Measurements from ENCODE around the gene NECTIN3. TPM values are rescaled to one million over a fixed set of nuclear protein-coding genes. Genes with fewer than 3 reads are reported as not detected.

NECTIN3 gene
- total RNA-seq, 1 experiment from 2014 or later = 53.7 TPM

GRCh38 chr3:111159391-111159790 lies 87.8 kb downstream of the NECTIN3 start:
- Histone ChIP-seq H4K91ac (ENCODE audit: insufficient read length, low read depth, low read length) (no peak overlapping the region), H2AFZ (ENCODE audit: low read length) (no peak overlapping the region), H2BK120ac (ENCODE audit: low read depth, low read length, poor library complexity, severe bottlenecking) (no peak overlapping the region), H3T11ph (ENCODE audit: low read length) (no peak overlapping the region), H3K23ac (ENCODE audit: insufficient read length, low read depth, low read length) (no peak overlapping the region), H3K27ac (ENCODE audit: insufficient read length, low read depth, low read length) (no peak overlapping the region), H3K79me1 (ENCODE audit: insufficient read depth, low read depth, low read length, poor library complexity, severe bottlenecking) (no peaks in the 10 kb centered on the region), H3K4me2 (ENCODE audit: insufficient read depth, insufficient read length, low read length) (no peak overlapping the region), H2AK5ac (ENCODE audit: insufficient read length, low read length) (no peak overlapping the region), H3K27me3 (ENCODE audit: insufficient read depth, low read length) (no peaks in the 10 kb centered on the region), H2BK12ac (ENCODE audit: insufficient read length, low read depth, low read length) (no peak overlapping the region), H3K4ac (ENCODE audit: low read depth, low read length) (no peak overlapping the region), H3K23me2 (ENCODE audit: insufficient read length, low read depth, low read length, poor library complexity, severe bottlenecking) (no peaks in the 10 kb centered on the region), H2BK20ac (ENCODE audit: low read depth, low read length, poor library complexity, severe bottlenecking) (no peak overlapping the region), H2BK15ac (ENCODE audit: low read depth, low read length) (no peak overlapping the region), H4K5ac (ENCODE audit: insufficient read length, low read depth, low read length) (no peak overlapping the region), H3K4me1 (ENCODE audit: insufficient read depth, low read length) (no peaks in the 10 kb centered on the region), H3K9me3 (ENCODE audit: control insufficient read depth, low read depth, low read length) (no peaks in the 10 kb centered on the region), H4K8ac (replicated peaks; ENCODE audit: insufficient read length, low read depth, low read length) (no peak overlapping the region), H3K56ac (ENCODE audit: insufficient read length, low read depth, low read length) (no peak overlapping the region), H3K79me2 (ENCODE audit: insufficient read depth, low read length) (no peaks in the 10 kb centered on the region), H3K18ac (ENCODE audit: insufficient read length, low read depth, low read length) (no peak overlapping the region), H2BK5ac (ENCODE audit: insufficient read length, low read length) (no peak overlapping the region), H4K20me1 (ENCODE audit: control insufficient read depth, insufficient read depth, insufficient read length) (no peaks in the 10 kb centered on the region), H3K14ac (ENCODE audit: insufficient read depth, low read length) (no peak overlapping the region), H3K9ac (ENCODE audit: extremely low read depth, insufficient read length, low read length) (no peak overlapping the region)
- no peak for DNase-seq
- WGBS (ENCODE audit: extremely low coverage, insufficient read length, low lambda C conversion rate) = no CpG with 5 or more reads among the region's 3 CpGs
- Mint-ChIP-seq H3K36me3 (ENCODE audit: insufficient read depth in 1 of 3, low read depth in 3 of 3) (peaks cover 19 to 42% (median 30%) of the 10 kb centered on the region in 3 experiments), H3K27me3 (ENCODE audit: low read depth) (no peaks in the 10 kb centered on the region), H3K4me1 (peaks cover 5 to 7% of the 10 kb centered on the region in 2 experiments; a peak in 3 of 4 replicates), H3K27ac (no peak overlapping the region; a peak in 1 of 7 replicates), H3K9me3 (no peaks in the 10 kb centered on the region), H3K4me3 (no peak overlapping the region)
- no peak for TF ChIP-seq CTCF (conservative IDR thresholded peaks at IDR 0.05)
